HepG2 (cell line): Measurements from ENCODE around the gene TBC1D22A. TPM values are rescaled to one million over a fixed set of nuclear protein-coding genes. Genes with fewer than 3 reads are reported as not detected.
A peak's percentile ranks its signal among the peaks of the same experiment; 100 is the strongest.

Experiments used
- ARID2 ChIP-seq: sonication (generic); formaldehyde crosslinking; IDR thresholded peaks from 2 replicates; pipeline ENCODE4 v1.8.1; 2022; ENCODE audit warnings: mild to moderate bottlenecking, missing genetic modification reagents, borderline replicate concordance
- BORCS8-MEF2B ChIP-seq: sonication (generic); formaldehyde crosslinking; IDR thresholded peaks from 2 replicates; pipeline ENCODE4 v1.8.0; 2022; ENCODE audit warnings: mild to moderate bottlenecking, missing genetic modification reagents
- EEA1 ChIP-seq: sonication (generic); formaldehyde crosslinking; IDR thresholded peaks from 2 replicates; pipeline ENCODE4 v1.5.1; 2020; ENCODE audit warnings: mild to moderate bottlenecking, missing genetic modification reagents, borderline replicate concordance
- HOXD1 ChIP-seq: sonication (generic); formaldehyde crosslinking; IDR thresholded peaks from 2 replicates; pipeline ENCODE4 v1.5.0; 2020; ENCODE audit warnings: missing genetic modification reagents
- JUN ChIP-seq: sonication (generic); formaldehyde crosslinking; IDR thresholded peaks from 2 replicates; pipeline ENCODE4 v1.4.0; 2020; ENCODE audit warnings: mild to moderate bottlenecking, missing genetic modification reagents
- NBN ChIP-seq: fragments of 450-650 bp; conservative IDR thresholded peaks from 2 replicates; pipeline ENCODE4 v1.6.1; 2017
- NKX3-1 ChIP-seq: sonication (generic); formaldehyde crosslinking; IDR thresholded peaks from 2 replicates; pipeline ENCODE4 v1.5.0; 2020; ENCODE audit warnings: missing genetic modification reagents
- PITX1 ChIP-seq: sonication (generic); formaldehyde crosslinking; IDR thresholded peaks from 2 replicates; pipeline ENCODE4 v1.5.1; 2020; ENCODE audit warnings: mild to moderate bottlenecking, missing genetic modification reagents
- POLR2AphosphoS2 ChIP-seq: IDR thresholded peaks from 2 replicates; pipeline ENCODE4 v1.6.1; 2011; ENCODE audit warnings: low read depth, low read length, improper control_type of control experiment
- PRMT3 ChIP-seq: sonication (generic); formaldehyde crosslinking; IDR thresholded peaks from 2 replicates; pipeline ENCODE4 v1.8.1; 2022; ENCODE audit warnings: low read depth, mild to moderate bottlenecking, moderate library complexity, missing genetic modification reagents, borderline replicate concordance
- THYN1 ChIP-seq: sonication (generic); formaldehyde crosslinking; IDR thresholded peaks from 2 replicates; pipeline ENCODE4 v1.8.1; 2023; ENCODE audit warnings: low read depth, mild to moderate bottlenecking, moderate library complexity, missing genetic modification reagents, borderline replicate concordance
- ZNF205 ChIP-seq: IDR thresholded peaks from 2 replicates; pipeline ENCODE4 v1.6.1; 2018; ENCODE audit warnings: missing biosample characterization, missing genetic modification reagents
- ZNF605 ChIP-seq: sonication (generic); formaldehyde crosslinking; IDR thresholded peaks from 2 replicates; pipeline ENCODE4 v1.8.0; 2022; ENCODE audit warnings: mild to moderate bottlenecking, missing genetic modification reagents
- ZNF761 ChIP-seq: sonication (generic); formaldehyde crosslinking; conservative IDR thresholded peaks from 2 replicates; pipeline ENCODE4 v1.4.0; 2020; ENCODE audit warnings: mild to moderate bottlenecking, missing genetic modification reagents
- polyA plus RNA-seq, 8 experiments: library from polyadenylated mRNA; depleted of rRNA in 3 of 8; stranded (reverse) in 7 of 8; unstranded in 1 of 8; fragments of >200 nt; fragmentation: Illumina TruSeq in 4 of 8; extraction: Trizol in 4 of 8; gene quantifications; 2 replicates each; pipeline versions ENCODE4 v1.2.1 to v1.2.3, GENCODE V29; 2011 to 2016; ENCODE audit warnings: low read depth in 4 of 8, missing spikeins in 1 of 8, mixed read lengths in 1 of 8; ENCODE audit not compliant: insufficient read depth in 1 of 8
- total RNA-seq, 5 experiments: library from RNA; depleted of rRNA; stranded (reverse); fragments of >200 nt; fragmentation: Illumina TruSeq; extraction: Trizol; gene quantifications; 2 replicates each; pipeline ENCODE4 v1.2.3, GENCODE V29; 2016; ENCODE audit warnings: low read depth in 1 of 5
- TF ChIP-seq, protein P1 (sequence below): sonication (generic); formaldehyde crosslinking; IDR thresholded peaks from 2 replicates; pipeline ENCODE4 v1.5.0; 2020; ENCODE audit warnings: mild to moderate bottlenecking, missing genetic modification reagents, moderate library complexity
- TF ChIP-seq, protein P2 (sequence below): sonication (generic); formaldehyde crosslinking; IDR thresholded peaks from 2 replicates; pipeline ENCODE4 v1.4.0; 2020; ENCODE audit warnings: mild to moderate bottlenecking, missing genetic modification reagents
- TF ChIP-seq, protein P3 (sequence below): sonication (generic); formaldehyde crosslinking; IDR thresholded peaks from 2 replicates; pipeline ENCODE4 v1.4.0; 2020; ENCODE audit warnings: missing genetic modification reagents
- TF ChIP-seq, protein P4 (sequence below): sonication (generic); formaldehyde crosslinking; IDR thresholded peaks from 2 replicates; pipeline ENCODE4 v1.9.0; 2021; ENCODE audit warnings: mild to moderate bottlenecking, missing genetic modification reagents

Gene TBC1D22A
- total and polyA plus RNA-seq, 2 of the 13 experiments (the other 11 are each of a cell fraction or from before 2014, with no cell fraction given) = 17.3 to 18.0 TPM

DNA sequence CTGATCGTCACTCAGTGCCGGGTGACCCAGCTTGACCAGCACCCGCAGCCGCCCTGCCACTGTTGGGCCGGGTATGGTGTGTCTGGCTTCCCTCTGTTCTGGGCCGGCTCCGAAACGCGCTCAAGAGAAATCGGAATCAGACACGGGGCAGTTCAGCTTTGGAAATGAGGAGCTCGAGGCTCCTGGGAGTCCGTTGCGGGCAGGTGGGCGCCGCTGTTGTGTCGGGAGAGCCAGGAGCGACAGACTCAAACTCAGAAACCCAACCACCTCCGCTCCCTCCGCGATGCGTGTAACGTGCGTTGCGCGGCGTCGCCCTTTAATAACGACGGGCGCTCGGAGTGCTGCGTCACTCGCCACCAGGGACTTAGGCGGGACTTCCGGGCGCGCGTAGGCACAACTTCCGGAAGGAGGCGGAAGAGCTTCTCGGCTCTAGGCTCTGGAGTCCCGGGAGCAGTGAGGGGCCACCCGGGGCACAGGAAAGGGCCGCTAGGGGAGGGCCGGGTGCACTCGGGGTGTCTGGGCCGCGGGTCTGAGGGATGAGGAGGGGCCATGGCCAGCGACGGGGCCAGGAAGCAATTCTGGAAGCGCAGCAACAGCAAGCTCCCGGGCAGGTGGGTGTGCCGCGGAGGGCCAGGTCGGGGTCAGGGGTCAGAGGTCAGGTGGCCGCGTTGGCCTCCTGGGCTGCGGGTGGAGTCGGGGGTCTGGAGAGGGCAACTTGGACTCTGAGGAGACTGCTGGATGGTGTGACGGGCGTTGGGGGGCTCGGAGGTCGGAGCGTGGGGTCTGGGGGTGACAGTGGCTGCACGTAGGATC lies at the start of gene TBC1D22A (continued):
- TF ChIP-seq, protein P1, sequence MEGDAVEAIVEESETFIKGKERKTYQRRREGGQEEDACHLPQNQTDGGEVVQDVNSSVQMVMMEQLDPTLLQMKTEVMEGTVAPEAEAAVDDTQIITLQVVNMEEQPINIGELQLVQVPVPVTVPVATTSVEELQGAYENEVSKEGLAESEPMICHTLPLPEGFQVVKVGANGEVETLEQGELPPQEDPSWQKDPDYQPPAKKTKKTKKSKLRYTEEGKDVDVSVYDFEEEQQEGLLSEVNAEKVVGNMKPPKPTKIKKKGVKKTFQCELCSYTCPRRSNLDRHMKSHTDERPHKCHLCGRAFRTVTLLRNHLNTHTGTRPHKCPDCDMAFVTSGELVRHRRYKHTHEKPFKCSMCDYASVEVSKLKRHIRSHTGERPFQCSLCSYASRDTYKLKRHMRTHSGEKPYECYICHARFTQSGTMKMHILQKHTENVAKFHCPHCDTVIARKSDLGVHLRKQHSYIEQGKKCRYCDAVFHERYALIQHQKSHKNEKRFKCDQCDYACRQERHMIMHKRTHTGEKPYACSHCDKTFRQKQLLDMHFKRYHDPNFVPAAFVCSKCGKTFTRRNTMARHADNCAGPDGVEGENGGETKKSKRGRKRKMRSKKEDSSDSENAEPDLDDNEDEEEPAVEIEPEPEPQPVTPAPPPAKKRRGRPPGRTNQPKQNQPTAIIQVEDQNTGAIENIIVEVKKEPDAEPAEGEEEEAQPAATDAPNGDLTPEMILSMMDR (CRISPR knock-in tag) = 0 out of 2 replicates have a peak, but pooled peaks have one; percentile 23
- TF ChIP-seq, protein P2, sequence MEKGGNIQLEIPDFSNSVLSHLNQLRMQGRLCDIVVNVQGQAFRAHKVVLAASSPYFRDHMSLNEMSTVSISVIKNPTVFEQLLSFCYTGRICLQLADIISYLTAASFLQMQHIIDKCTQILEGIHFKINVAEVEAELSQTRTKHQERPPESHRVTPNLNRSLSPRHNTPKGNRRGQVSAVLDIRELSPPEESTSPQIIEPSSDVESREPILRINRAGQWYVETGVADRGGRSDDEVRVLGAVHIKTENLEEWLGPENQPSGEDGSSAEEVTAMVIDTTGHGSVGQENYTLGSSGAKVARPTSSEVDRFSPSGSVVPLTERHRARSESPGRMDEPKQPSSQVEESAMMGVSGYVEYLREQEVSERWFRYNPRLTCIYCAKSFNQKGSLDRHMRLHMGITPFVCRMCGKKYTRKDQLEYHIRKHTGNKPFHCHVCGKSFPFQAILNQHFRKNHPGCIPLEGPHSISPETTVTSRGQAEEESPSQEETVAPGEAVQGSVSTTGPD (CRISPR knock-in tag) = no peak
- TF ChIP-seq PITX1 (peak; percentile 68; the same call in 1 of the 2 replicates), NKX3-1 (CRISPR knock-in tag) (peak; percentile 82; the same call in 1 of the 2 replicates), THYN1 (CRISPR knock-in tag) (no peak), ARID2 (CRISPR knock-in tag) (no peak; the same call in 1 of the 2 replicates), HOXD1 (no peak; the same call in 1 of the 2 replicates), NBN (no peak), JUN (CRISPR knock-in tag) (no peak; the same call in 1 of the 2 replicates), BORCS8-MEF2B (CRISPR knock-in tag) (peak; percentile 48; the same call in 1 of the 2 replicates), POLR2AphosphoS2 (peak; percentile 85; the same call in 1 of the 2 replicates), ZNF605 (CRISPR knock-in tag) (peak; percentile 84), PRMT3 (CRISPR knock-in tag) (no peak), EEA1 (CRISPR knock-in tag) (peak; percentile 70; the same call in 1 of the 2 replicates), ZNF205 (CRISPR knock-in tag) (peak; percentile 75), ZNF761 (CRISPR knock-in tag) (peak; percentile 83; the same call in 1 of the 2 replicates)
- TF ChIP-seq, protein P3, sequence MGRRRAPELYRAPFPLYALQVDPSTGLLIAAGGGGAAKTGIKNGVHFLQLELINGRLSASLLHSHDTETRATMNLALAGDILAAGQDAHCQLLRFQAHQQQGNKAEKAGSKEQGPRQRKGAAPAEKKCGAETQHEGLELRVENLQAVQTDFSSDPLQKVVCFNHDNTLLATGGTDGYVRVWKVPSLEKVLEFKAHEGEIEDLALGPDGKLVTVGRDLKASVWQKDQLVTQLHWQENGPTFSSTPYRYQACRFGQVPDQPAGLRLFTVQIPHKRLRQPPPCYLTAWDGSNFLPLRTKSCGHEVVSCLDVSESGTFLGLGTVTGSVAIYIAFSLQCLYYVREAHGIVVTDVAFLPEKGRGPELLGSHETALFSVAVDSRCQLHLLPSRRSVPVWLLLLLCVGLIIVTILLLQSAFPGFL (CRISPR knock-in tag) = no peak
- TF ChIP-seq, protein P4, sequence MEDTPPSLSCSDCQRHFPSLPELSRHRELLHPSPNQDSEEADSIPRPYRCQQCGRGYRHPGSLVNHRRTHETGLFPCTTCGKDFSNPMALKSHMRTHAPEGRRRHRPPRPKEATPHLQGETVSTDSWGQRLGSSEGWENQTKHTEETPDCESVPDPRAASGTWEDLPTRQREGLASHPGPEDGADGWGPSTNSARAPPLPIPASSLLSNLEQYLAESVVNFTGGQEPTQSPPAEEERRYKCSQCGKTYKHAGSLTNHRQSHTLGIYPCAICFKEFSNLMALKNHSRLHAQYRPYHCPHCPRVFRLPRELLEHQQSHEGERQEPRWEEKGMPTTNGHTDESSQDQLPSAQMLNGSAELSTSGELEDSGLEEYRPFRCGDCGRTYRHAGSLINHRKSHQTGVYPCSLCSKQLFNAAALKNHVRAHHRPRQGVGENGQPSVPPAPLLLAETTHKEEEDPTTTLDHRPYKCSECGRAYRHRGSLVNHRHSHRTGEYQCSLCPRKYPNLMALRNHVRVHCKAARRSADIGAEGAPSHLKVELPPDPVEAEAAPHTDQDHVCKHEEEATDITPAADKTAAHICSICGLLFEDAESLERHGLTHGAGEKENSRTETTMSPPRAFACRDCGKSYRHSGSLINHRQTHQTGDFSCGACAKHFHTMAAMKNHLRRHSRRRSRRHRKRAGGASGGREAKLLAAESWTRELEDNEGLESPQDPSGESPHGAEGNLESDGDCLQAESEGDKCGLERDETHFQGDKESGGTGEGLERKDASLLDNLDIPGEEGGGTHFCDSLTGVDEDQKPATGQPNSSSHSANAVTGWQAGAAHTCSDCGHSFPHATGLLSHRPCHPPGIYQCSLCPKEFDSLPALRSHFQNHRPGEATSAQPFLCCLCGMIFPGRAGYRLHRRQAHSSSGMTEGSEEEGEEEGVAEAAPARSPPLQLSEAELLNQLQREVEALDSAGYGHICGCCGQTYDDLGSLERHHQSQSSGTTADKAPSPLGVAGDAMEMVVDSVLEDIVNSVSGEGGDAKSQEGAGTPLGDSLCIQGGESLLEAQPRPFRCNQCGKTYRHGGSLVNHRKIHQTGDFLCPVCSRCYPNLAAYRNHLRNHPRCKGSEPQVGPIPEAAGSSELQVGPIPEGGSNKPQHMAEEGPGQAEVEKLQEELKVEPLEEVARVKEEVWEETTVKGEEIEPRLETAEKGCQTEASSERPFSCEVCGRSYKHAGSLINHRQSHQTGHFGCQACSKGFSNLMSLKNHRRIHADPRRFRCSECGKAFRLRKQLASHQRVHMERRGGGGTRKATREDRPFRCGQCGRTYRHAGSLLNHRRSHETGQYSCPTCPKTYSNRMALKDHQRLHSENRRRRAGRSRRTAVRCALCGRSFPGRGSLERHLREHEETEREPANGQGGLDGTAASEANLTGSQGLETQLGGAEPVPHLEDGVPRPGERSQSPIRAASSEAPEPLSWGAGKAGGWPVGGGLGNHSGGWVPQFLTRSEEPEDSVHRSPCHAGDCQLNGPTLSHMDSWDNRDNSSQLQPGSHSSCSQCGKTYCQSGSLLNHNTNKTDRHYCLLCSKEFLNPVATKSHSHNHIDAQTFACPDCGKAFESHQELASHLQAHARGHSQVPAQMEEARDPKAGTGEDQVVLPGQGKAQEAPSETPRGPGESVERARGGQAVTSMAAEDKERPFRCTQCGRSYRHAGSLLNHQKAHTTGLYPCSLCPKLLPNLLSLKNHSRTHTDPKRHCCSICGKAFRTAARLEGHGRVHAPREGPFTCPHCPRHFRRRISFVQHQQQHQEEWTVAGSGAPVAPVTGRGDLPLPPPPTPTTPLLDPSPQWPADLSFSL (CRISPR knock-in tag) = no peak
